ENCODE results near the gene LBP. TPM values are rescaled to one million over a fixed set of nuclear protein-coding genes. Genes with fewer than 3 reads are reported as not detected.

Gene LBP, protein sequence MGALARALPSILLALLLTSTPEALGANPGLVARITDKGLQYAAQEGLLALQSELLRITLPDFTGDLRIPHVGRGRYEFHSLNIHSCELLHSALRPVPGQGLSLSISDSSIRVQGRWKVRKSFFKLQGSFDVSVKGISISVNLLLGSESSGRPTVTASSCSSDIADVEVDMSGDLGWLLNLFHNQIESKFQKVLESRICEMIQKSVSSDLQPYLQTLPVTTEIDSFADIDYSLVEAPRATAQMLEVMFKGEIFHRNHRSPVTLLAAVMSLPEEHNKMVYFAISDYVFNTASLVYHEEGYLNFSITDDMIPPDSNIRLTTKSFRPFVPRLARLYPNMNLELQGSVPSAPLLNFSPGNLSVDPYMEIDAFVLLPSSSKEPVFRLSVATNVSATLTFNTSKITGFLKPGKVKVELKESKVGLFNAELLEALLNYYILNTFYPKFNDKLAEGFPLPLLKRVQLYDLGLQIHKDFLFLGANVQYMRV
- total RNA-seq, result not detected in 2 replicates

DNA sequence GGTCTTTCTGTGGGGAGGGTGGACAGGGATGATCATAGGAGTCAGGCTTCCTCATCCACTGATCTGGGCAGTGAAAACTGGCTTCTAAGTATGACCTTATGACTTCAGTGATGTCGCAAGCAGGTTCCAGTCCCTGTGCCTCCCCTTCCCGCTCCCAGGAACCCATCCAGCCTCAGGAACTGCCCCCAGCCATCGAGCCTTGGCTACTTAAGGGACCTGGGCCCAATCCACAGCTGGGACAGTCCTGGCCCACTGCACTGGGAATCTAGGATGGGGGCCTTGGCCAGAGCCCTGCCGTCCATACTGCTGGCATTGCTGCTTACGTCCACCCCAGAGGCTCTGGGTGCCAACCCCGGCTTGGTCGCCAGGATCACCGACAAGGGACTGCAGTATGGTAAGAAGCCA lies at the start of gene LBP:
TSS of gene LBP (plus strand) at position 236 of the 405 bp plus-strand sequence. CDS start at position 271, 35 bp downstream.
- H3K4me1 Mint-ChIP-seq (ENCODE audit: low read depth), result no peaks in the 10 kb centered on the region
- no peak for DNase-seq (ENCODE audit: low spot score)
- H3K9me3 Mint-ChIP-seq, result no peaks in the 10 kb centered on the region
- no peak within 1 kb of the TSS for H3K27ac Mint-ChIP-seq
- H3K27me3 Mint-ChIP-seq (ENCODE audit: insufficient read depth), result peaks cover 3% of the 10 kb centered on the region
- H3K36me3 Mint-ChIP-seq (ENCODE audit: low read depth), result no peaks in the 10 kb centered on the region
- H3K4me3 Mint-ChIP-seq, result no peak within 1 kb of the TSS
- intact Hi-C loops (cut with micrococcal nuclease), result no loop called here

DNA sequence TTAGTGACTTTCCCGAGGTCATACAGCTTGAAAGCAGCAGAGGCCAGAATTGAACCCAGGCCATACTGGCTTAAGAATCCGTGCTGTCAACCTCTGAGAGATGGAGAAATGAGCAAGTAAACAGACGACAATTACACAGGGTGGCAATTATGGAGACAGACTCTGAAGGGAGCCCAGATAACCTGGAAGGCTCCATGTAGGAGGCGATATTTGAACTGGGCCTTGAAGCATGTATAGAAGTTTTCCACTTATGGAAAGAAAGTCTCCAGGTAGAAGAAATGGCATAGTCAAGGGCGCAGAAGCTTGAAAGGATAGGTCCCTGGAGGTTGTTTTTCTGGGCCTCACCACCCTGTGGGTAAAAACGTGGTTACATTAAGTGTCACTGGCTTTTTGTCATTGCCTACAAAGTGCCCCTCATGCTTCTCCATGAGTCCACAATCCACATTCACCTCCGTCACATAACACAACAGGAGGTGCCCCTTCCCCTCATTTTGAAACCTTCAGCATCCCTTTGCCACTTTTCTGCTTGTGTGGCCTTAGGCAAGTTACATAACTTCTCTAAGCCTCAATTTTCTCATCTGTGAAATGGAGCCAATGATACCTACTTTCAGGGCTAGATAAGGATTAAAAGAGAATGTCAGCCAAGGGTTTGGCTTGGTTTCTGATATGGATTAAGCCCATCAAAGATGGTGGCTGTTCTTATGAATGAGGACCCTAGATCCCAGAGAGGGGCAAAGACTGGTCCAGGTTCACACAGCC lies 48.2 kb upstream of the LBP start:
- Mint-ChIP-seq H3K9me3 (no peaks in the 10 kb centered on the region), H3K36me3 (ENCODE audit: low read depth) (no peaks in the 10 kb centered on the region), H3K27ac (no peak overlapping the region), H3K4me3 (no peak overlapping the region), H3K27me3 (ENCODE audit: insufficient read depth) (peaks cover 9% of the 10 kb centered on the region), H3K4me1 (ENCODE audit: low read depth) (peaks cover 3% of the 10 kb centered on the region)
- no peak for DNase-seq (ENCODE audit: low spot score)
- intact Hi-C loops (cut with micrococcal nuclease), result no loop called here

DNA sequence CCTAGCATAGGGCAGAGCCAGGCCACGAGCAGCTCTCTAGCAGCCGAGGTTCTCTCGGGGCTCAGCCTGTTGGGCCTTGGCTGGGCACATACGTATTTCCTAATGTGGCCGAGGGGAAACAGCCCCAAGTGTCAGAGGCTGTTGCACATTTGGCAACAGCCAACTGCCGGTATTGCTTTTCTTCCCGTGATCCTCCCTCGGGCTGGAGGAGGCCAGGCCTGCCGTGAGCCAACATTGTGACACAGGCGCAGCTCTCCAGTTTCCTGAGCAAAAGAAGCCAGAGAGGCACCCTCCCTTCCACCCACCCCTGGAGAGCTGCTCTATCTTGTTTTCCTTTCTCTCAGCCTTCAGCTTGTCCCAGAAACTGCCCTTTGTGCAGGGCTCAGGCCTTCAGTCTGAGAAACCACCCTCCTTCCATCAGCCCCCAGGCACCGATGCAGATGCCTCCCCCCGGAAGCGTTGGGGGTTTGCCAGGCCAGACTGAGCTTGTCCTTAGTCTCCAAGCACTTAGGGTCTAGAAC lies 47.5 kb upstream of the LBP start:
- H3K27me3 Mint-ChIP-seq (ENCODE audit: insufficient read depth), result peaks cover 16% of the 10 kb centered on the region
- no peaks in the 10 kb centered on the region for H3K9me3 Mint-ChIP-seq
- H3K36me3 Mint-ChIP-seq (ENCODE audit: low read depth), result no peaks in the 10 kb centered on the region
- intact Hi-C loops (cut with micrococcal nuclease), result no loop called here
- H3K4me3 Mint-ChIP-seq, result no peak overlapping the region
- peaks cover 10% of the 10 kb centered on the region for H3K4me1 Mint-ChIP-seq (ENCODE audit: low read depth)
- DNase-seq (ENCODE audit: low spot score), result no peak
- H3K27ac Mint-ChIP-seq, result no peak overlapping the region

DNA sequence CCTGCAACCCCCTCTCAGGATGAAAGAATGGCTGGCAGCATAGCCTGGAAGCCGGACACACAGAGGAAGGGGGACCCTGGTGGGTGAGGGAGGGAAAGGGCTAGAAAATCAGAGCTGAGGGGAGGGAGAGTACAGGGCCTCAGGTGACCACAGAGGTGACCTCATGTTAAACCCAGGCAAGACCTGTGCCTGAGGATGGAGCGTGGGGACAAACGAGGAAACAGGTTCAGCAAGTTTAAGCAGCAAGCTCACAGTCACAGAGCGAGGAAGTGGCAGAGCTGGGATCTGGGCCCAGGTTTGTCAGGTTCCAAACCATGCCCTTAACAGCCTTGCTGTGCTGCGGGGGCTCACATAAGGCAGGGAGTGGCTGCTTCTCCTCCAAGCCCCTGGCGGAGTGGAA lies 46.3 kb upstream of the LBP start:
- DNase-seq (ENCODE audit: low spot score), result no peak
- Mint-ChIP-seq H3K27me3 (ENCODE audit: insufficient read depth) (peaks cover 26% of the 10 kb centered on the region), H3K36me3 (ENCODE audit: low read depth) (no peaks in the 10 kb centered on the region), H3K27ac (no peak overlapping the region), H3K4me1 (ENCODE audit: low read depth) (peaks cover 15% of the 10 kb centered on the region), H3K9me3 (no peaks in the 10 kb centered on the region), H3K4me3 (no peak overlapping the region)
- intact Hi-C loops (cut with micrococcal nuclease), result no loop called here

DNA sequence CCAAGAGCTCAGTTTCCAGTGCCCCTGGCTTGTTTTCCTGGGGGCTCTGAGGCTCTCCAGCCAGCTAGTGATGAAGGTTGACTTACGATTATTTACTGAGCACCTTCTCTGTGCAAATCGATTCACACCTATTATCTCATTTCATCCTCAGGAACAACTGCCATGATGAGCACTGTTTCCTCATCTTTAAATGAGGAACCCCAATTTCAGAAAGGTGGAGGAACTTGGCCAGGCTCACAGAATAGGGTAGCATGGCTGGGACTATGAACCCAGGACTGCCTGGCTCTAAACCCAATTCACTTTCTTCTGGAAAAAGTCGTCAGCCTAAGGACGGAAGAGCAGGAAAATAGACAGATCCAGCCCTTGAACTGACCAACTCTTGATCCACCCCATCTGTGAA lies 45.8 kb upstream of the LBP start:
- Mint-ChIP-seq H3K27me3 (ENCODE audit: insufficient read depth) (peaks cover 28% of the 10 kb centered on the region), H3K27ac (no peak overlapping the region), H3K4me3 (no peak overlapping the region), H3K4me1 (ENCODE audit: low read depth) (peaks cover 15% of the 10 kb centered on the region), H3K36me3 (ENCODE audit: low read depth) (no peaks in the 10 kb centered on the region), H3K9me3 (no peaks in the 10 kb centered on the region)
- no peak for DNase-seq (ENCODE audit: low spot score)
- intact Hi-C loops (cut with micrococcal nuclease), result no loop called here

DNA sequence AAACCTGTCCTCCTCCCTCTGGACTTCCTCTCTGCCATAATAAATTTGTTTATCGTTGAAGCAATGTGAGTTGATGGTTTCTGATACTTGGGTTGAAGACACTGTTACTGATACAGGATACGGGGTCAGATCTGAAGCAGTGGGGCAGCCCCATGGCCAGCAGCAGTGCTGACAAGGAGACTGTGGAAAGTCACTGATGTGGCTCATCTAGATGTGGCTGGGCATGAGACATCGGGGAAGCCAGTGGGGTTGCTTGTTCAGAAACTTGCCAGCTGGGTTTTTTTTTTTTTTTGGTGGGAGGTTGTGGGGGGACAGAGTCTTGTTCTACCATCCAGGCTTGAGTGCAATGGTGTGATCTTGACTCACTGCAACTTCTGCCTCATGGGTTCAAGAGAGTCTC lies 45.0 kb upstream of the LBP start:
- Mint-ChIP-seq H3K36me3 (ENCODE audit: low read depth) (no peaks in the 10 kb centered on the region), H3K4me1 (ENCODE audit: low read depth) (peaks cover 15% of the 10 kb centered on the region), H3K27me3 (ENCODE audit: insufficient read depth) (peaks cover 35% of the 10 kb centered on the region), H3K9me3 (no peaks in the 10 kb centered on the region), H3K27ac (no peak overlapping the region), H3K4me3 (no peak overlapping the region)
- DNase-seq (ENCODE audit: low spot score), result no peak
- intact Hi-C loops (cut with micrococcal nuclease), result no loop called here

DNA sequence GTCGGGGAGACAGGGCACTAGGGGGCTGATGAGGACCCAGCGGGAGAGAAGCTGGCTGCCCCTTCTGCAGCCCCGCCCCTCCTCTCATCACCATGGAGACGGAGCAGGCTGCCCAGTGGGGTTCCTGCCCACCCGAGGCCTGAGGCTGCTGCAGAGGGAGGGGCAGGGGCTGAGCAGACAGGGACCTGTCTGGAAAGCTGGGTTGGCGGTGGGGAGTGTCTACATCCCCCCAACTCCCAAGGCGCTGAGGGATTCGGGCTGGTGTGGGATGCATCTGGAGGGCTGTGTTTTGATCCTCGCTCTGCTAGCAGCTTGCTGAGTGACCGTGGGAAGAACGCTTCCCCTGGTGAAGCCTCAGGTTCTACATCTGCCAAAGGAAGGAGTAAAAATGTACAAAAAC lies 43.5 kb upstream of the LBP start:
- intact Hi-C loops (cut with micrococcal nuclease), result no loop called here
- Mint-ChIP-seq H3K27me3 (ENCODE audit: insufficient read depth) (peaks cover 35% of the 10 kb centered on the region), H3K4me1 (ENCODE audit: low read depth) (peaks cover 16% of the 10 kb centered on the region), H3K9me3 (no peaks in the 10 kb centered on the region), H3K27ac (no peak overlapping the region), H3K36me3 (ENCODE audit: low read depth) (no peaks in the 10 kb centered on the region), H3K4me3 (no peak overlapping the region)
- DNase-seq (ENCODE audit: low spot score), result no peak

DNA sequence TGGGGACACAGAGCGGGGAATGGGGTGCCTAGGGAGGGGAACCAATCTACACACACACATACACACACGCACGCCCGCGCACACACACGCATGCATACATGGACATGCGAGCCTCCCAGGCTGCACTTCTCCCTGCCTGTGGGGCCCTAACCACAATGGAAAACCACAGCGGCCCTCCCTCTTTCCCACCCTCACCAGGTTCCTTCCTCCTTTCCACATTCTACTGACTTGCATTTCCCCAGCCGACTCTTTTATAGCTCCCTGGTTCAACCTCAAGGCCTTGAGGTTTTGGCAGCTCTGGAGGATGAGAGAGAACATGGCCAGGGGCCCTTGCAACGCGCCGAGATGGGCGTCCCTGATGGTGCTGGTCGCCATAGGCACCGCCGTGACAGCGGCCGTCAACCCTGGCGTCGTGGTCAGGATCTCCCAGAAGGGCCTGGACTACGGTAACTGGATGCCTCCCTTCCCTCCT lies 42.3 kb upstream of the LBP start, which contains the start of gene BPI:
TSS of gene BPI (plus strand) at position 249 of the 472 bp plus-strand sequence. CDS start at position 317, 68 bp downstream.
- intact Hi-C loops (cut with micrococcal nuclease), result no loop called here
- H3K4me3 Mint-ChIP-seq, result no peak within 1 kb of the TSS
- no peaks in the 10 kb centered on the region for H3K36me3 Mint-ChIP-seq (ENCODE audit: low read depth)
- H3K27me3 Mint-ChIP-seq (ENCODE audit: insufficient read depth), result peaks cover 35% of the 10 kb centered on the region
- H3K9me3 Mint-ChIP-seq, result no peaks in the 10 kb centered on the region
- peak within 1 kb of the TSS; percentile 44 for H3K27ac Mint-ChIP-seq
- H3K4me1 Mint-ChIP-seq (ENCODE audit: low read depth), result peaks cover 20% of the 10 kb centered on the region
- DNase-seq (ENCODE audit: low spot score), result no peak

DNA sequence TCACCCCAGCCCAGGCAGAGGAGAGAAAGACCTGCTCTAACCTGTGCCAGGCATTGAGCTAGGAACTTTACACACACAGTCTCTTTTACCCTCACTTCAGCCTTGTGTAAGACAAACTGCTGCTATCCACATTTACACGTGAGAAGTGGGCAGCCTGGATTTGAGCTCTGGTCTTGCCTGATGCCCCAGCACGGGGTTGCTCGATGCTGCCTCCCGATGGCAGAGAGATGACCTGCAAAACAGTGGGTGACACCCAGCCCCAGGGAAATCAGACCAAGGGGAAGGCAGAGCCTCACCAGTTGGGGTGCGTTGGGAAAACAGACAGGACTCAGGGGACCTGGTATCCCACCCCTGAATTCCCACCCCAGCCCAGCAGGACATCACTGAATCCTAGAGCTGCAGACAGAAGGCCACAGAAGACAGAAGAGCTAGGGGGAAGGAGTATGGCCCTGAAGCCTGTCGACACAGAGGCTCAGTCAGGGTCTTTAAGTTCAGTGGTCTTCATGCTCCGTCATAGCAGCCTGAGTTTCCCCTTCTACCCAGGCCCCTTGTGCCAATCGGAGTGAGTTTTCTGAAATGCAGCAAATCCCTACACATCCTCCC lies 41.3 kb upstream of the LBP start:
- intact Hi-C loops (cut with micrococcal nuclease), result no loop called here
- Mint-ChIP-seq H3K27me3 (ENCODE audit: insufficient read depth) (peaks cover 35% of the 10 kb centered on the region), H3K27ac (no peak overlapping the region), H3K9me3 (no peaks in the 10 kb centered on the region), H3K4me3 (no peak overlapping the region), H3K4me1 (ENCODE audit: low read depth) (peaks cover 20% of the 10 kb centered on the region), H3K36me3 (ENCODE audit: low read depth) (no peaks in the 10 kb centered on the region)
- no peak for DNase-seq (ENCODE audit: low spot score)

DNA sequence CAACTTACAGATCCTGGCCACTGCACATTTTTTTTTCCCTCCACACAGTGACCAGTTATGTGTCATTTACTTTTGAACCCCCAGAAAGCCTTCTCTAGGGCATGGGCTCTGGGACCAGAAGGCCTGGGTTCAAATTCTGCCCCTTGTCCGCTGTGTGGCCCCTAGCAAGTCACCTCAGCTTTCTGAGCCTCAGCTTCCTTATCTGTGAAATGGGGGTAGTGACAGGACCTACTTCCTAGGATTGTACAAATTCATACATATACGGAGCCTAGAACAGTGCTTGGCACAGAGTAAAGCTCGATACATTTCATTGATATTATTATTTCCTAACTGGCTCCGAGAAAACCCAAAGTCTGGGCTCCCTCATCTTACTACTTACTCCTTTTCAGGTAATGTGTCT lies 40.7 kb upstream of the LBP start:
- intact Hi-C loops (cut with micrococcal nuclease), result no loop called here
- Mint-ChIP-seq H3K36me3 (ENCODE audit: low read depth) (no peaks in the 10 kb centered on the region), H3K4me3 (no peak overlapping the region), H3K27me3 (ENCODE audit: insufficient read depth) (peaks cover 35% of the 10 kb centered on the region), H3K4me1 (ENCODE audit: low read depth) (peaks cover 20% of the 10 kb centered on the region), H3K27ac (no peak overlapping the region), H3K9me3 (no peaks in the 10 kb centered on the region)
- DNase-seq (ENCODE audit: low spot score), result no peak

DNA sequence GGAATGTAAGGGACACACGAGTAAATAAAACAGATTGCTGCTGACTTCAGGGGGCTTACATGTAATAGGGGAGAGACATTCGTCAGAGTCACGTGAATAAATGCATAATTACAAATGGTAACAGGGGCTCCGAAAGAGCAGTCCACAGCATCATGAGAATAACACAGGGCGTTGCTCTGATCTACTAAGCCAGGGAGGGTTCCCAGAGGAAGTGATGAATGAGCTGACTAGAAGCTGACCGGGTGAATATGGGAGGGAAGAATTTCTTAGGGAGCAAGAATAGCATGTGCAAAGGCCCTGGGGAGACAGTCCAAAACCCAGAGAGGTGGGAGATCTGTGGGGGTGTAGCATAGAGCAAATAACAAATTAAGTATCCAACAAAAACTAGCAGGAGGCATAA lies 39.9 kb upstream of the LBP start:
- H3K4me1 Mint-ChIP-seq (ENCODE audit: low read depth), result peaks cover 20% of the 10 kb centered on the region
- no peak for DNase-seq (ENCODE audit: low spot score)
- intact Hi-C loops (cut with micrococcal nuclease), result no loop called here
- no peak overlapping the region for H3K27ac Mint-ChIP-seq
- no peaks in the 10 kb centered on the region for H3K36me3 Mint-ChIP-seq (ENCODE audit: low read depth)
- H3K4me3 Mint-ChIP-seq, result no peak overlapping the region
- H3K9me3 Mint-ChIP-seq, result no peaks in the 10 kb centered on the region
- H3K27me3 Mint-ChIP-seq (ENCODE audit: insufficient read depth), result peaks cover 32% of the 10 kb centered on the region

DNA sequence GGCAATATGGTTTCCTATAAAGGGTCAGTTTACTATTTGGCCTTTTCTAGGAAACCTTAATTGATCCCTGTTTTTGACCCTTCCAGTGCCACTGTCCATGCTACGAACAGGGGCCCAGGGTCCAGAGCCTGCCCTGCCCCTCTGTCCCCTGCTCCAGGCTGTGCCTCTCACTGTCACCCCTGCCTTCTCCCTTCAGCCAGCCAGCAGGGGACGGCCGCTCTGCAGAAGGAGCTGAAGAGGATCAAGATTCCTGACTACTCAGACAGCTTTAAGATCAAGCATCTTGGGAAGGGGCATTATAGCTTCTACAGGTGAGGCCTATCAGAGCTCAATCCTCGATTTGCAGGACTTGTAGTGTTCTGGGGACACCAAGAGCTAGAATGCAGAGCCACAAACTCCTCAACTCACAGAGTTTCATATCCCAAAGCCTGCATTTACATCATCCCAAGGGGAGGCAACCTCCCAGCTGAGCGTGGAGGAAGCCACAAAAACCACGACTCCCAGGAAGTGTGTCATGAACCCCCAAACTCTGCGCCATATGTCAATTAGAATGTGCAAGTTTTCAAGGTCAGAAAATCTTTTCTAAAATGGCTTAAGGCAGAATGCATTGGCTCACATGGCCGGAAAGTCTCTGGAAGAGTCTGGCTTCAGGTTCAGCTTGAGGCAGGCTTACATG lies 38.8 kb upstream of the LBP start:
- intact Hi-C loops (cut with micrococcal nuclease), result no loop called here
- no peak for DNase-seq (ENCODE audit: low spot score)
- peaks cover 35% of the 10 kb centered on the region for H3K27me3 Mint-ChIP-seq (ENCODE audit: insufficient read depth)
- H3K4me1 Mint-ChIP-seq (ENCODE audit: low read depth), result peaks cover 20% of the 10 kb centered on the region
- H3K36me3 Mint-ChIP-seq (ENCODE audit: low read depth), result no peaks in the 10 kb centered on the region
- no peaks in the 10 kb centered on the region for H3K9me3 Mint-ChIP-seq
- no peak overlapping the region for H3K4me3 Mint-ChIP-seq
- no peak overlapping the region for H3K27ac Mint-ChIP-seq
